Measurements from ENCODE around the gene INPP5F. TPM values are rescaled to one million over a fixed set of nuclear protein-coding genes. Genes with fewer than 3 reads are reported as not detected.

The INPP5F gene
- total and polyA plus RNA-seq, 2 of the 13 experiments (the other 11 are each of a cell fraction or from before 2014, with no cell fraction given): 12.5 to 15.7 TPM

DNA sequence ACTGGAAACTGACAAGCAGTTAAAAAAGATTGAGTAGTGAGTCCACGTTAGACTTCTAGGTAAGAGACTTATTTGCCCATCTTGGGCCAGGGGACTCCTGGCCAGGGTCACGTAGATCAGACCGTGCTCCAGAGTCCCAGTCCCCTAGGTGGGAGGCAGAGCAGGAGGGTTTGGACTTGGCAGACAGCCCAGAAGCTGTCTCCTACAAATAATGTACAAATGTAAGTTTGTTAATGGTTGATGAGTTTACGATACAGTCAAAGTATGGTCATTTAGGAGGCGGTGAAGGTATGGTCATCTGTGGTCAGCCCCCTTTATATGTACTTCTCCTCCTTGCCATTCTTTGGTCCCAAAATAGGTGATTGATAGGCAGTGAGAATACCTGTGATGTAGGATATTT lies 28.2 kb downstream of the INPP5F start (continued):
- TF ChIP-seq, protein P1, sequence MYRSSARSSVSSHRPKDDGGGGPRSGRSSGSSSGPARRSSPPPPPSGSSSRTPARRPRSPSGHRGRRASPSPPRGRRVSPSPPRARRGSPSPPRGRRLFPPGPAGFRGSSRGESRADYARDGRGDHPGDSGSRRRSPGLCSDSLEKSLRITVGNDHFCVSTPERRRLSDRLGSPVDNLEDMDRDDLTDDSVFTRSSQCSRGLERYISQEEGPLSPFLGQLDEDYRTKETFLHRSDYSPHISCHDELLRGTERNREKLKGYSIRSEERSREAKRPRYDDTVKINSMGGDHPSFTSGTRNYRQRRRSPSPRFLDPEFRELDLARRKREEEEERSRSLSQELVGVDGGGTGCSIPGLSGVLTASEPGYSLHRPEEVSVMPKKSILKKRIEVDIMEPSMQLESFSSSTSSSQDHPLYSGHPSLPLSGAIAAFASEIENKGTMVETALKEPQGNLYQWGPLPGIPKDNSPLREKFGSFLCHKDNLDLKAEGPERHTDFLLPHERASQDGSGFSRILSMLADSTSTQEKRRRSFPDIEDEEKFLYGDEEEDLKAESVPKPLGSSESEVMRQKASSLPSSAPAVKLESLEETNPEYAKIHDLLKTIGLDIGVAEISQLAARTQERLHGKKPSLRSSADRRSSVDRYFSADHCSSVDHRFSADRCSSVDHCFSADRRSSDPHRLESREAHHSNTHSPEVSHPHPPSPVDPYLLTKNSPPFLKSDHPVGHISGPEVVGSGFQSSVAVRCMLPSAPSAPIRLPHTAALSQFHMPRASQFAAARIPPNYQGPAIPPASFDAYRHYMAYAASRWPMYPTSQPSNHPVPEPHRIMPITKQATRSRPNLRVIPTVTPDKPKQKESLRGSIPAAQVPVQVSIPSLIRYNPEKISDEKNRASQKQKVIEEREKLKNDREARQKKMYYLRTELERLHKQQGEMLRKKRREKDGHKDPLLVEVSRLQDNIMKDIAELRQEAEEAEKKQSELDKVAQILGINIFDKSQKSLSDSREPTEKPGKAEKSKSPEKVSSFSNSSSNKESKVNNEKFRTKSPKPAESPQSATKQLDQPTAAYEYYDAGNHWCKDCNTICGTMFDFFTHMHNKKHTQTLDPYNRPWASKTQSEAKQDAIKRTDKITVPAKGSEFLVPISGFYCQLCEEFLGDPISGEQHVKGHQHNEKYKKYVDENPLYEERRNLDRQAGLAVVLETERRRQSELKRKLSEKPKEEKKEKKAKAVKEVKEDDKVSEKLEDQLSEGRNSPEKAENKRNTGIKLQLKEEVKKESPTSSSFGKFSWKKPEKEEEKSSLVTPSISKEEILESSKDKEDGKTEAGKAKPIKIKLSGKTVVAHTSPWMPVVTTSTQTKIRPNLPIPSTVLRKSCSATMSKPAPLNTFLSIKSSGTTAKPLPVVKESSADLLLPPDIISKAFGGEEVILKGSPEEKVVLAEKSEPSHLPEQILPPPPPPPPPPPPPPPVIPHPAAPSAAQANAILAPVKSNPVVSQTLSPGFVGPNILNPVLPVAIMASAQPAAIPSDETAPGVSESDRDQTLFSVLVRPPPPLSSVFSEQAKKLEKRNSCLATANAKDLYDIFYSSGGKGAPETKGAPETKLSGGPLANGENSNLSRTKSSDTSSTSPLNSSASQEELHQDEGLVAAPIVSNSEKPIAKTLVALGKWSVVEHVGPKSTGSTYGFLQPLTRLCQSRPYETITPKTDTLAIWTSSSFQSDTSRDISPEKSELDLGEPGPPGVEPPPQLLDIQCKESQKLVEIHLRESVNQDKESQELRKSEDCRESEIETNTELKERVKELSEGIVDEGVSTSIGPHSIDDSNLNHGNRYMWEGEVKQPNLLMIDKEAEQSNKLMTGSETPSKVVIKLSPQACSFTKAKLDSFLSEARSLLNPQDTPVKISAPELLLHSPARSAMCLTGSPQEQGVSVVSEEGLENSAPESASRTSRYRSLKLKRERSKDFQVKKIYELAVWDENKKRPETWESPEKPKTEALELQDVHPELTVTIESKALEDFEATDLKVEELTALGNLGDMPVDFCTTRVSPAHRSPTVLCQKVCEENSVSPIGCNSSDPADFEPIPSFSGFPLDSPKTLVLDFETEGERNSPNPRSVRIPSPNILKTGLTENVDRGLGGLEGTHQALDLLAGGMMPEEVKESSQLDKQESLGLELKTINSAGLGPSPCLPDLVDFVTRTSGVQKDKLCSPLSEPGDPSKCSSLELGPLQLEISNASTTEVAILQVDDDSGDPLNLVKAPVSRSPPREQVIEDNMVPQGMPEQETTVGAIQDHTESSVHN (CRISPR knock-in tag; IDR thresholded peaks at IDR 0.05): no peak
- TF ChIP-seq TARDBP (CRISPR knock-in tag; IDR thresholded peaks at IDR 0.05) (no peak), HNF4G (IDR thresholded peaks at IDR 0.05; ENCODE audit: borderline replicate concordance, low read depth, low read length) (peak; percentile 60), HNF4G (CRISPR knock-in tag; IDR thresholded peaks at IDR 0.05; ENCODE audit: borderline replicate concordance, low read depth) (no peak), ZNF329 (CRISPR knock-in tag; IDR thresholded peaks at IDR 0.05; ENCODE audit: low read depth) (no peak), SCMH1 (CRISPR knock-in tag; IDR thresholded peaks at IDR 0.05; ENCODE audit: borderline replicate concordance) (no peak), DPF2 (CRISPR knock-in tag; IDR thresholded peaks at IDR 0.05; ENCODE audit: borderline replicate concordance, low read depth) (no peak), SIX1 (CRISPR knock-in tag; IDR thresholded peaks at IDR 0.05; ENCODE audit: borderline replicate concordance) (no peak), ZNF460 (CRISPR knock-in tag; IDR thresholded peaks at IDR 0.05; ENCODE audit: borderline replicate concordance) (no peak), ZNF709 (CRISPR knock-in tag; IDR thresholded peaks at IDR 0.05) (no peak), ERF (CRISPR knock-in tag; IDR thresholded peaks at IDR 0.05) (no peak), MIER2 (CRISPR knock-in tag; IDR thresholded peaks at IDR 0.05) (no peak), ZKSCAN1 (IDR thresholded peaks at IDR 0.05; ENCODE audit: low read length) (no peak), ZMYM2 (CRISPR knock-in tag; IDR thresholded peaks at IDR 0.05) (0 out of 2 replicates have a peak, but pooled peaks have one; percentile 42), GATAD2A (CRISPR knock-in tag; IDR thresholded peaks at IDR 0.05) (0 out of 2 replicates have a peak, but pooled peaks have one; percentile 22)
- TF ChIP-seq, protein P2, sequence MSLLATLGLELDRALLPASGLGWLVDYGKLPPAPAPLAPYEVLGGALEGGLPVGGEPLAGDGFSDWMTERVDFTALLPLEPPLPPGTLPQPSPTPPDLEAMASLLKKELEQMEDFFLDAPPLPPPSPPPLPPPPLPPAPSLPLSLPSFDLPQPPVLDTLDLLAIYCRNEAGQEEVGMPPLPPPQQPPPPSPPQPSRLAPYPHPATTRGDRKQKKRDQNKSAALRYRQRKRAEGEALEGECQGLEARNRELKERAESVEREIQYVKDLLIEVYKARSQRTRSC (CRISPR knock-in tag; IDR thresholded peaks at IDR 0.05; ENCODE audit: low read depth): no peak
- TF ChIP-seq, protein P3, sequence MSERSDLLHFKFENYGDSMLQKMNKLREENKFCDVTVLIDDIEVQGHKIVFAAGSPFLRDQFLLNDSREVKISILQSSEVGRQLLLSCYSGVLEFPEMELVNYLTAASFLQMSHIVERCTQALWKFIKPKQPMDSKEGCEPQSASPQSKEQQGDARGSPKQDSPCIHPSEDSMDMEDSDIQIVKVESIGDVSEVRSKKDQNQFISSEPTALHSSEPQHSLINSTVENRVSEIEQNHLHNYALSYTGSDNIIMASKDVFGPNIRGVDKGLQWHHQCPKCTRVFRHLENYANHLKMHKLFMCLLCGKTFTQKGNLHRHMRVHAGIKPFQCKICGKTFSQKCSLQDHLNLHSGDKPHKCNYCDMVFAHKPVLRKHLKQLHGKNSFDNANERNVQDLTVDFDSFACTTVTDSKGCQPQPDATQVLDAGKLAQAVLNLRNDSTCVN (CRISPR knock-in tag; IDR thresholded peaks at IDR 0.05; ENCODE audit: borderline replicate concordance): no peak
